A549 (cell line): ENCODE results near the gene GHR.

Source experiments
- CEBPB ChIP-seq, 2 experiments: fragments of >200 bp in 1 of 2; sonication (Bioruptor Twin) in 1 of 2; formaldehyde crosslinking in 1 of 2; IDR thresholded peaks; 2 replicates each; pipeline ENCODE4 v1.6.1; 2012 to 2016
- CHD2 ChIP-seq: fragments of 150-350 bp; IDR thresholded peaks from 2 replicates; pipeline ENCODE4 v1.6.1; 2014; ENCODE audit warnings: low read length; ENCODE audit not compliant: partially characterized antibody
- CHD4 ChIP-seq: fragments of 200-600 bp; sonication (generic); IDR thresholded peaks from 2 replicates; pipeline ENCODE4 v1.6.1; 2016; ENCODE audit warnings: antibody characterized with exemption, mild to moderate bottlenecking, borderline replicate concordance
- CTCF ChIP-seq: fragments of >200 bp; sonication (Bioruptor Twin); formaldehyde crosslinking; IDR thresholded peaks from 3 replicates; pipeline ENCODE4 v1.5.1; 2016
- E2F6 ChIP-seq: IDR thresholded peaks from 2 replicates; pipeline ENCODE4 v1.6.1; 2012; ENCODE audit warnings: low read depth, borderline replicate concordance
- EHF ChIP-seq: fragments of 250-450 bp; sonication (Bioruptor Pico); IDR thresholded peaks from 2 replicates; pipeline ENCODE4 v1.5.0; 2020; ENCODE audit warnings: mild to moderate bottlenecking
- ELK1 ChIP-seq: fragments of 150-350 bp; IDR thresholded peaks from 2 replicates; pipeline ENCODE4 v1.6.1; 2014; ENCODE audit warnings: low read depth, mild to moderate bottlenecking, low read length
- GATA3 ChIP-seq: IDR thresholded peaks from 2 replicates; pipeline ENCODE4 v1.6.1; 2012; ENCODE audit warnings: borderline replicate concordance
- HMGXB4 ChIP-seq: fragments of 250-450 bp; sonication (Bioruptor Pico); IDR thresholded peaks from 2 replicates; pipeline ENCODE4 v1.5.0; 2021; ENCODE audit warnings: mild to moderate bottlenecking, moderate library complexity, borderline replicate concordance
- KDM1A ChIP-seq: fragments of 200-600 bp; sonication (generic); IDR thresholded peaks from 2 replicates; pipeline ENCODE4 v1.6.1; 2016; ENCODE audit warnings: low read depth, mild to moderate bottlenecking
- MAFK ChIP-seq: fragments of 450-650 bp; IDR thresholded peaks from 2 replicates; pipeline ENCODE4 v1.6.1; 2014; ENCODE audit not compliant: partially characterized antibody
- MAZ ChIP-seq: fragments of 150-350 bp; IDR thresholded peaks from 2 replicates; pipeline ENCODE4 v1.6.1; 2014; ENCODE audit warnings: antibody characterized with exemption, low read depth, low read length, borderline replicate concordance
- RAD21 ChIP-seq, 2 experiments: fragments of >200 bp in 1 of 2; sonication (Bioruptor Twin) in 1 of 2; formaldehyde crosslinking in 1 of 2; IDR thresholded peaks in 1 of 2; conservative IDR thresholded peaks in 1 of 2; 2 replicates in 1 of 2; 3 replicates in 1 of 2; pipeline ENCODE4 v1.6.1; 2012 to 2018; ENCODE audit warnings: inconsistent platforms in 1 of 2

- TF ChIP-seq CHD2 (no peak), EHF (CRISPR knock-in tag) (no peak), KDM1A (no peak), CEBPB (IDR thresholded peaks at IDR 0.05) (no peak), CTCF (no peak), MAFK (no peak), HMGXB4 (CRISPR knock-in tag) (no peak), ELK1 (no peak), MAZ (no peak), E2F6 (no peak), GATA3 (no peak), RAD21 (conservative IDR thresholded peaks at IDR 0.05 in 1 of 2, IDR thresholded peaks at IDR 0.05 in 1 of 2) (no peak), CHD4 (no peak)
Measured at GRCh38 chr5:42751044-42751443, 327.8 kb downstream of the GHR start.
